Activated B cell treated with CpG ODN at 0.5 μM for 24 hours (primary cell): Measurements from ENCODE around the gene SMIM44. TPM values are rescaled to one million over a fixed set of nuclear protein-coding genes. Genes with fewer than 3 reads are reported as not detected.

ENCODE experiments used
- ATAC-seq: fragments of 200-7000 bp; cut with Tn5 transposase; one replicate; pipeline ENCODE4 v1.10.0; 2021; ENCODE audit warnings: low read depth, mild to moderate bottlenecking, moderate library complexity
- CTCF ChIA-PET: fragments of 350-600 bp; sonication (Branson Sonifier 250); formaldehyde crosslinking; loops from one replicate; lab custom pipeline; 2021; ENCODE audit warnings: antibody characterized with exemption; lab: Charles Lee
- POLR2A ChIA-PET: fragments of 350-600 bp; sonication (Branson Sonifier 250); formaldehyde crosslinking; loops from one replicate; lab custom pipeline; 2021; ENCODE audit warnings: antibody characterized with exemption; lab: Charles Lee
- DNase-seq: peaks from one replicate; pipeline ENCODE4 v3.0.0; 2022
- H3K27ac Mint-ChIP-seq: one replicate; pipeline ENCODE4 v1.8.0; 2020; ENCODE audit warnings: mixed read lengths
- H3K27me3 Mint-ChIP-seq: one replicate; pipeline ENCODE4 v1.8.0; 2021; ENCODE audit warnings: mixed read lengths
- H3K36me3 Mint-ChIP-seq: one replicate; pipeline ENCODE4 v1.8.0; 2021; ENCODE audit warnings: low read depth, mixed read lengths
- H3K4me1 Mint-ChIP-seq: one replicate; pipeline ENCODE4 v1.8.0; 2021; ENCODE audit warnings: mixed read lengths
- H3K4me3 Mint-ChIP-seq: one replicate; pipeline ENCODE4 v1.8.0; 2020; ENCODE audit warnings: mild to moderate bottlenecking, mixed read lengths
- H3K9me3 Mint-ChIP-seq: one replicate; pipeline ENCODE4 v1.8.0; 2020; ENCODE audit warnings: mixed read lengths
- CTCF ChIP-seq: fragments of 200-600 bp; IDR thresholded peaks from one replicate; pipeline ENCODE4 v1.8.0; 2022; ENCODE audit warnings: antibody characterized with exemption, mild to moderate bottlenecking
- intact Hi-C: fragments of 100-400 bp; cut with micrococcal nuclease; formaldehyde crosslinking; loops from one replicate; pipeline ENCODE4 v1.15.1; 2024
- total RNA-seq: library from RNA; stranded (reverse); gene quantifications from 2 replicates; pipeline ENCODE4 v1.2.3, GENCODE V29; 2022

The SMIM44 gene
- total RNA-seq, 1 donor from 2014 or later = not detected

GRCh38 chr19:3524078-3524842 is 41.0 kb upstream of the SMIM44 start:
- Mint-ChIP-seq H3K4me1 (peaks cover 13% of the 10 kb centered on the region), H3K36me3 (peaks cover 33% of the 10 kb centered on the region), H3K27me3 (no peaks in the 10 kb centered on the region), H3K9me3 (no peaks in the 10 kb centered on the region), H3K4me3 (no peak overlapping the region), H3K27ac (no peak overlapping the region)
- POLR2A ChIA-PET = no interaction called here
- CTCF ChIA-PET = no interaction called here
- intact Hi-C loops = no loop called here
- DNase-seq (no peak), ATAC-seq (no peak)
- TF ChIP-seq CTCF = no peak

DNA sequence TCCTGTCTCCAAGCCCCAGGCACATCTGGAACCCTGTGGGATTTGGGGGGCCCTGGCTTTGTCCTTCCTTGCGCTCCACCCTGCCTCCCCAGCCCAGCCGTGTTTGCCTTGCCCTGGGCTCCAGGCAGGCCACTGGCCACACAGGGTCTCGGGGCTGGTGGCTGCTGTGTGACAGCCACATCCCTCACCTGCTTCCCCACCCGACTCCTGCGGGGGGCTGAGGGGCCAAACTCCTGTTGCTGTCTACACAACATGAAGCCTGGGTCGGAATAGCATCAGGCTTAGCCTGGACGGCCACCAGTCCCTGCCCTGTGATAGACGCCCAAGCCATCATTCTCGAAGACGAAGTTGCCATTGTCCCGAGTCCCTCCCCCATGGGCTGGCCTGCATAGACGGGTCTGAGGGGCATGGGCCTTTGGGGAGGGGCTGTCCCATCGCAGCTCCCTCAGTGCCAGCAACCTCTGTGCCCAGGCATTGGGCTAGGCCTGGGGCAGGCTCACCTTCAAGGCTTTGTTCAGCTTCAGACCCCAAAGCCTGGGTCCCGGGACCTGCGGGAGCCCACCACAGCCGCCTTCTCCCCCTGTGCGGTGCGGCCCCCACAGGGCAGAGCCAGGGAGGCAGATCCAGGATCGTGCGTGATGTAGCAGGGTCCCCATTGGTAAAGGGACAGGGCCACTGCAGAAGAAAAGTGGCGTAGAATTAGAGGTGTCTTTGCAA is 40.3 kb upstream of the SMIM44 start:
- Mint-ChIP-seq H3K9me3 (no peaks in the 10 kb centered on the region), H3K4me3 (no peak overlapping the region), H3K27ac (no peak overlapping the region), H3K36me3 (peaks cover 33% of the 10 kb centered on the region), H3K27me3 (no peaks in the 10 kb centered on the region), H3K4me1 (peaks cover 15% of the 10 kb centered on the region)
- DNase-seq = no peak
- intact Hi-C loops = no loop called here
- ChIA-PET POLR2A (no interaction called here), CTCF (no interaction called here)
- ATAC-seq = no peak
- TF ChIP-seq CTCF = no peak

- Mint-ChIP-seq H3K36me3 (peaks cover 33% of the 10 kb centered on the region), H3K27ac (no peak overlapping the region), H3K27me3 (no peaks in the 10 kb centered on the region), H3K9me3 (no peaks in the 10 kb centered on the region), H3K4me3 (no peak overlapping the region), H3K4me1 (peaks cover 22% of the 10 kb centered on the region)
- DNase-seq = no peak
- ATAC-seq = no peak
- ChIA-PET CTCF (no interaction called here), POLR2A (no interaction called here)
- intact Hi-C loops = no loop called here
- no peak for TF ChIP-seq CTCF
These were observed 39.5 kb upstream of the SMIM44 start for GRCh38 chr19:3522421-3523360.

GRCh38 chr19:3521104-3521445 is 37.8 kb upstream of the SMIM44 start:
- intact Hi-C loops = no loop called here
- ChIA-PET POLR2A (no interaction called here), CTCF (no interaction called here)
- Mint-ChIP-seq H3K9me3 (no peaks in the 10 kb centered on the region), H3K27me3 (no peaks in the 10 kb centered on the region), H3K36me3 (peaks cover 30% of the 10 kb centered on the region), H3K27ac (no peak overlapping the region), H3K4me3 (no peak overlapping the region), H3K4me1 (peaks cover 37% of the 10 kb centered on the region)
- DNase-seq (no peak), ATAC-seq (no peak)
- no peak for TF ChIP-seq CTCF
